Measurements from ENCODE around the gene SLC4A1. TPM values are rescaled to one million over a fixed set of nuclear protein-coding genes. Genes with fewer than 3 reads are reported as not detected.

SLC4A1 gene
- polyA plus RNA-seq, 3 donors from 2014 or later = 0.23 TPM; not detected in 2

DNA sequence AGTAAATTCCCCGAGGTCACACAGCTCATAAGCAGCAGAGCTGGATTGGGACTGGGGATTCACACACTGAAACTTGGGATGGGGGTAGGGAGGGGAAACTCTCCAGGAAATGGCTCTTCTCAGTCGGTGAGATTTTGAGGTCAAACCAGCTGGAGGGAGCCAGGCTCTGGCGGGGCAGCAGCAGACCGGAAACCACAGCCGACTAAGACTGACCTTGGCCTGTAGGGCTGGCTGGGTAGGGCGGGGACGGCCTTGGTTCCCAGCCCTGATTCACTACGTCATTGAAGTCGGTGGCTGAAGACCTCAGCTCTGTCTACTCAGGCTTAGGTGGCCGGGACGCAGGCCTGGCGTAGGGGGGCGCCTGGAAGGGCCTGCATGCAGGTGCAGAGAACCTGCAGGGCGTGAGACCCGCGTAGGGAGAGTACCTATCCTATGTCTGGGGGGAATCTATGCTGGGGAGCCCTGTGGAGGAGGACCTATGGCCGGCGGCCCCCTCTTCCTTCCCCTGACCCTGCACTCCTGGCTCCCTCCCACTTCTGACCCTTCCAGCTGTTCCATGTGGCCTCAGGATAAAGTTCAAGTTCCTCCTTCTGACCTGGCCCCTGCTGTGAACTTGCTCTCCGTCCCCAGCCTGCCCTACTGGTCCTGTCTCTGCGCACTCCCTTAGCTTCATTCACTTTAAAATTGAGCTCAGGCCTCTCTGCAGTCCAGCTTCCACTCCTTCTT lies 11.9 kb upstream of the SLC4A1 start:
- Mint-ChIP-seq H3K4me1 (peaks cover 22% of the 10 kb centered on the region in 2 donors), H3K9me3 (no peaks in the 10 kb centered on the region), H3K4me3 (peak overlapping the region; percentile 46 to 72 (median 62)), H3K27ac (peak overlapping the region; percentile 81 to 97 (median 87)), H3K27me3 (ENCODE audit: low read depth in 3 of 3) (peaks cover 2 to 6% (median 5%) of the 10 kb centered on the region in 3 donors), H3K36me3 (no peaks in the 10 kb centered on the region)
- peak; percentile 65 to 79 (median 73) for DNase-seq

DNA sequence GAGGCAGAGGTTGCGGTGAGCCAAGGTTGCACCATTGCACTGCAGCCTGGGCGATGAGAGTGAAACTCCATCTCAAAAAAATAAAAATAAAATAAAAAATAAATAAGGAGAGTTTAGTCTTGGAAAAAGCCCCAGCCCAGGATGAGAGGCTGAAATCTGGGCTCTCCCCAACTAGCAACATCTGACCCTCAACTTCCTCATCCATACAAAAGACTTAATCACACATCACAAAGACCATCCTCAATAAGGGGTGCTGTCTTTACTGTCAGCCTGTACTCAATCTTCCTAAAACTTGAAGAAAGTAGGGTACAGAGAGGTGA lies 11.4 kb upstream of the SLC4A1 start:
- Mint-ChIP-seq H3K27ac (peak overlapping the region; percentile 81 to 97 (median 87)), H3K9me3 (no peaks in the 10 kb centered on the region), H3K4me3 (peak overlapping the region; percentile 46 to 72 (median 62)), H3K27me3 (ENCODE audit: low read depth in 3 of 3) (peaks cover 2 to 6% (median 5%) of the 10 kb centered on the region in 3 donors), H3K4me1 (peaks cover 22% of the 10 kb centered on the region in 2 donors), H3K36me3 (no peaks in the 10 kb centered on the region)
- no peak for DNase-seq

GRCh38 chr17:44277976-44278375 lies 10.0 kb upstream of the SLC4A1 start:
- H3K36me3 Mint-ChIP-seq = no peaks in the 10 kb centered on the region
- H3K27ac Mint-ChIP-seq = peak overlapping the region in 4 of 6 donors; percentile 46 to 84 (median 74)
- H3K4me1 Mint-ChIP-seq = peaks cover 22% of the 10 kb centered on the region in 2 donors
- no peak for DNase-seq
- H3K27me3 Mint-ChIP-seq (ENCODE audit: low read depth in 3 of 3) = peaks cover 2 to 5% (median 5%) of the 10 kb centered on the region in 3 donors
- no peak overlapping the region for H3K4me3 Mint-ChIP-seq
- H3K9me3 Mint-ChIP-seq = no peaks in the 10 kb centered on the region

DNA sequence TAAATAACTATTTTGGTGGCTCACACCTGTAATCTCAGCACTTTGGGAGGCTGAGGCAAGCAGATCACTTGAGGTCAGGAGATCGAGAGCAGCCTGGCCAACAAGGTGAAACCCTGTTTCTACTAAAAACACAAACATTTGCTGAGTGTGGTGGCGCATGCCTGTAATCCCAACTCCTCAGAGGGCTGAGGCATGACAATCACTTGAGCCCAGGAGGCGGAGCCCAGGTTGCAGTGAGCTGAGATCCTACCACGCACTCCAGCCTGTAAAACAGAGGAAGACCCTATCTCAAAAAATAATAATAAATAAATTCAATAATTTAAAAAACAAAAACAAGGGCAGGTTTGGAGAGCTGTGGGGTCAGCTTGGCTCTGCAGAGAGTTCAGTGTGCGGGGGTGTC lies 5.7 kb upstream of the SLC4A1 start:
- Mint-ChIP-seq H3K4me3 (no peak overlapping the region), H3K27ac (no peak overlapping the region), H3K36me3 (no peaks in the 10 kb centered on the region), H3K9me3 (no peaks in the 10 kb centered on the region), H3K4me1 (peaks cover 0 to 1% of the 10 kb centered on the region in 2 donors), H3K27me3 (ENCODE audit: low read depth in 3 of 3) (peaks cover 0 to 4% (median 0%) of the 10 kb centered on the region in 3 donors)
- no peak for DNase-seq

GRCh38 chr17:44272954-44273353 lies 5.0 kb upstream of the SLC4A1 start:
- H3K36me3 Mint-ChIP-seq = no peaks in the 10 kb centered on the region
- H3K27me3 Mint-ChIP-seq (ENCODE audit: low read depth in 3 of 3) = peaks cover 0 to 4% (median 0%) of the 10 kb centered on the region in 3 donors
- H3K4me1 Mint-ChIP-seq = no peaks in the 10 kb centered on the region
- no peaks in the 10 kb centered on the region for H3K9me3 Mint-ChIP-seq
- H3K4me3 Mint-ChIP-seq = no peak overlapping the region
- no peak overlapping the region for H3K27ac Mint-ChIP-seq
- DNase-seq = no peak

DNA sequence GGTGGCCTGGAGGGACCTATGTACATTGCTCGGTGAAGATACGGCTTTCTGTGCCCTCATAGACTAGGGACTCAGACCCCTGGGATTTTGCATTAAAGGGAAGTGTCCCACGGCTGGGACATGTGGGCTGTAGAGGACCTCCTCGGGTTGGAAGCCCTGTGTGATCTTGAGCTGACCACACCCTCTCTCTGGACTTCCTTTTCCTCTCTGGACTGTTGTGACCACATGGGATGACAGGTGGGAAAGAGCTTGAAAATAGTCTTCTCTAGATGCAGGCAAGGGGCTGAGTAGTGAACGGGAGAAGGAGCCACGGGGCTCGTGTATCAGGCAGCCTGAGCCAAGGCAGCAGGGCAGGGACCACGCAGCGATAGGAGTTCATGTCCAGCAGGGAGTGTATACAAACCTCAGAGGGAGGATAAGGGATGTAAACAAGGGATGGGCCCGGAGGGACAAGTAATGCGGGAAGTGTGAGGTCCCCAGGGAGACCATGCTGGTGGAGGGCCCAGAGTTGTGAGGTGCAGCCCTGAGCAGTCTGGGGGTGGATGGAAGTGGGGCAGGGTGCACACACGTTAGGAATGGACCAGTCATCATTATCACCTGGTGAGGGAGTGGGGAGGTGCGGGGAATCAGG lies 4.5 kb upstream of the SLC4A1 start:
- Mint-ChIP-seq H3K36me3 (no peaks in the 10 kb centered on the region), H3K9me3 (no peaks in the 10 kb centered on the region), H3K27ac (peak overlapping the region in 1 of 6 donors; percentile 80), H3K4me3 (no peak overlapping the region), H3K4me1 (no peaks in the 10 kb centered on the region), H3K27me3 (ENCODE audit: low read depth in 3 of 3) (peaks cover 0 to 4% (median 0%) of the 10 kb centered on the region in 3 donors)
- DNase-seq = no peak

GRCh38 chr17:44269535-44270240 lies 1.8 kb upstream of the SLC4A1 start:
- Mint-ChIP-seq H3K27me3 (ENCODE audit: low read depth in 3 of 3) (peaks cover 0 to 2% (median 1%) of the 10 kb centered on the region in 3 donors), H3K27ac (no peak overlapping the region), H3K9me3 (no peaks in the 10 kb centered on the region), H3K4me1 (no peaks in the 10 kb centered on the region), H3K36me3 (no peaks in the 10 kb centered on the region), H3K4me3 (no peak overlapping the region)
- DNase-seq = no peak

- H3K27ac Mint-ChIP-seq = peak overlapping the region in 1 of 6 donors; percentile 43
- H3K4me3 Mint-ChIP-seq = no peak overlapping the region
- H3K36me3 Mint-ChIP-seq = no peaks in the 10 kb centered on the region
- peaks cover 0 to 2% (median 1%) of the 10 kb centered on the region in 3 donors for H3K27me3 Mint-ChIP-seq (ENCODE audit: low read depth in 3 of 3)
- no peak for DNase-seq
- H3K9me3 Mint-ChIP-seq = no peaks in the 10 kb centered on the region
- H3K4me1 Mint-ChIP-seq = no peaks in the 10 kb centered on the region
Measured at GRCh38 chr17:44268709-44269534, 987 bp upstream of the SLC4A1 start.

- no peaks in the 10 kb centered on the region for H3K36me3 Mint-ChIP-seq
- no peaks in the 10 kb centered on the region for H3K4me1 Mint-ChIP-seq
Measured at GRCh38 chr17:44267165-44267455, 825 bp downstream of the SLC4A1 start.

GRCh38 chr17:44266402-44267164 lies 1.4 kb downstream of the SLC4A1 start:
- H3K36me3 Mint-ChIP-seq = no peaks in the 10 kb centered on the region
- no peaks in the 10 kb centered on the region for H3K4me1 Mint-ChIP-seq
- H3K27me3 Mint-ChIP-seq (ENCODE audit: low read depth in 3 of 3) = peaks cover 1 to 3% (median 2%) of the 10 kb centered on the region in 3 donors
- no peak overlapping the region for H3K4me3 Mint-ChIP-seq
- DNase-seq = no peak
- no peaks in the 10 kb centered on the region for H3K9me3 Mint-ChIP-seq
- peak overlapping the region in 1 of 6 donors; percentile 85 for H3K27ac Mint-ChIP-seq

More at GRCh38 chr17:44267165-44267455, 825 bp downstream of the SLC4A1 start:
- Mint-ChIP-seq H3K27ac (no peak overlapping the region), H3K9me3 (no peaks in the 10 kb centered on the region), H3K4me3 (no peak overlapping the region), H3K27me3 (ENCODE audit: low read depth in 3 of 3) (peaks cover 1 to 3% (median 2%) of the 10 kb centered on the region in 3 donors)
- DNase-seq = no peak

DNA sequence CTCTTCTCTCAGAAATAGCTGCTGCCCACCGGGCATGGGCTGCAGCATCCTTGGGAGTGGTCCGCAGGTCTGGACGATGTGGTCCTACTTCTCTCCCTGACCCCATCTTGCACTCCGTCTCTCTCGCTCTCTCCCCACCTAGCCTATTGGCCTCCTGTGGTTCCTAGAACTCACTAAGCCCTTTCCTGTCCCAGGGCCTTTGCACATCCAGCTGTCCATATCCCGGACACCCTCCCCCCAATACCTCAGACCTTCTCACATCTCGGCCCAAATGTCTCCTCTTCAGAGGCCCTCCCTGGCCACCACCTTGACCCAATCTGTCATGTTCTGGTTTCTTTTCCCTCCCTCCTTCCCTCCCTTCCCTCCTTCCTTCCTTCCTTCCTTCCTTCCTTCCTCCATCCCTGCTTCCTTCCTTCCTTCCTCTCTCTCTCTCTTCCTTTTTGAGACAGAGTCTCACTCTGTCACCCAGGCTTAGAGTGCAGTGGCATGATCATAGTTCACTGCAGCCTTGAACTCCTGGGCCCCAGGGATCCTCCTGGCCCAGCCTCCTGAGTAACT lies 4.5 kb downstream of the SLC4A1 start:
- no peak for DNase-seq
- Mint-ChIP-seq H3K4me3 (no peak overlapping the region), H3K36me3 (no peaks in the 10 kb centered on the region), H3K27ac (peak overlapping the region in 1 of 6 donors; percentile 36), H3K9me3 (no peaks in the 10 kb centered on the region), H3K27me3 (ENCODE audit: low read depth in 3 of 3) (peaks cover 1 to 3% (median 2%) of the 10 kb centered on the region in 3 donors), H3K4me1 (no peaks in the 10 kb centered on the region)

DNA sequence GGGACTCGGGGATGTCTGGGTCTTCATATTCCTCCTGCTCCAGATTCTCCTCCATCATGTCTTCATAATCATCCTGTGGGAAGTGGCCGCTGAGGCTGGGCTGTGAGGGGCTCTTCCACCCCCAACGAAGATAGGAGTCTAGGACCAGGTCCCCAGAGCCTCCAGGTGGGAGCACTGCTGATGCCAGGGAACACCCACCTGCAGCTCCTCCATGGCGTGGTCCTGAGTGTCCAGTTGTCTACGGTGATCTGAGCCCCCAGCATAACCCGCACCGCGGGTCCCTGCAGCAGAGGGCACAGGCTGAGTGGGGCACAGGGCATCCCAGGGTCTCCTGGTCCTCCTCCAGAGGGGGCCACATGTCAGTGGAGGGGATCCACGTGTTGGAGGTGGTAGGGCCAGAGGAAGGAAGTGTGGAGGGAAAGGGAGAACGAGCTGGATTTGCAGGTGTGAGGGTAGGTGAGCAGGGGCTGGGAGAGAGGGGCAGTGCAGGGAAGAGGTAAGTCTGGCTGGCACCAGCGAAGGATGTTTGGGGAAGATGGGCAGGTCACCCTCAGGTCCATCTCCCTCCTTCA lies 5.2 kb downstream of the SLC4A1 start:
- H3K4me1 Mint-ChIP-seq = no peaks in the 10 kb centered on the region
- H3K36me3 Mint-ChIP-seq = no peaks in the 10 kb centered on the region
- no peak overlapping the region for H3K27ac Mint-ChIP-seq
- H3K9me3 Mint-ChIP-seq = no peaks in the 10 kb centered on the region
- DNase-seq = no peak
- H3K27me3 Mint-ChIP-seq (ENCODE audit: low read depth in 3 of 3) = peaks cover 1 to 3% (median 2%) of the 10 kb centered on the region in 3 donors
- H3K4me3 Mint-ChIP-seq = no peak overlapping the region
